Measurements from ENCODE around the gene HERC4. TPM values are rescaled to one million over a fixed set of nuclear protein-coding genes. Genes with fewer than 3 reads are reported as not detected.

HERC4 gene
- total and polyA plus RNA-seq, 4 donors: 7.3 to 53.2 (median 16.0) TPM

DNA sequence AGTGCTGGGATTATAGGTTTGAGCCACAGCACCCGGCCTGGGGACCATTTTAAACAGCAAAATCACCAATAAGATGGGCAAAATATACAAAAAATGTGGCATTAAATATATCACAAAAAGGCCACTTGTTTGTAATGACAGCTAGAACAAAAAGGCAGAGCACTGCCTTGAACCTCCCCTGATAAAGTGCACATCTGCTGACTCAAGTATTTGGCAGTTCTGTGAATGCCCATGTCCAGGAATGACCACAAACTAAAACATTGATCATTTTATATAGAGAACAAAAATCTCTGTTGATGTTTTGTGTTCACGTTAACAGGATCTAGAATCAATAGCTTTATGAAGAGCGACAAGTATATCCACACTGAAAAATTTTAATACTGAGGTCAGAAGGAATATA is 21.5 kb downstream of the HERC4 start:
- Histone ChIP-seq H3K4me3 (ENCODE audit: low read depth in 1 of 3, low read length in 3 of 3) (no peak overlapping the region), H3K4me1 (ENCODE audit: control insufficient read depth in 4 of 4, insufficient read depth in 4 of 4, low read length in 3 of 4) (peaks cover 0 to 7% (median 2%) of the 10 kb centered on the region in 4 donors), H3K27ac (ENCODE audit: low read depth in 1 of 2, low read length in 2 of 2) (no peak overlapping the region), H3K9ac (ENCODE audit: low read depth in 1 of 2, low read length in 2 of 2) (no peak overlapping the region), H3K36me3 (ENCODE audit: control insufficient read depth in 4 of 4, insufficient read depth in 3 of 4, low read depth in 1 of 4, low read length in 3 of 4) (peaks cover 0 to 11% (median 1%) of the 10 kb centered on the region in 4 donors), H3K27me3 (ENCODE audit: control insufficient read depth in 4 of 4, insufficient read depth in 4 of 4, low read length in 3 of 4) (no peaks in the 10 kb centered on the region), H3K9me3 (ENCODE audit: control insufficient read depth in 4 of 4, low read length in 3 of 4) (no peaks in the 10 kb centered on the region)
- 94% methylated on average over 3 of the region's 3 CpGs for WGBS
- TF ChIP-seq, protein P1, sequence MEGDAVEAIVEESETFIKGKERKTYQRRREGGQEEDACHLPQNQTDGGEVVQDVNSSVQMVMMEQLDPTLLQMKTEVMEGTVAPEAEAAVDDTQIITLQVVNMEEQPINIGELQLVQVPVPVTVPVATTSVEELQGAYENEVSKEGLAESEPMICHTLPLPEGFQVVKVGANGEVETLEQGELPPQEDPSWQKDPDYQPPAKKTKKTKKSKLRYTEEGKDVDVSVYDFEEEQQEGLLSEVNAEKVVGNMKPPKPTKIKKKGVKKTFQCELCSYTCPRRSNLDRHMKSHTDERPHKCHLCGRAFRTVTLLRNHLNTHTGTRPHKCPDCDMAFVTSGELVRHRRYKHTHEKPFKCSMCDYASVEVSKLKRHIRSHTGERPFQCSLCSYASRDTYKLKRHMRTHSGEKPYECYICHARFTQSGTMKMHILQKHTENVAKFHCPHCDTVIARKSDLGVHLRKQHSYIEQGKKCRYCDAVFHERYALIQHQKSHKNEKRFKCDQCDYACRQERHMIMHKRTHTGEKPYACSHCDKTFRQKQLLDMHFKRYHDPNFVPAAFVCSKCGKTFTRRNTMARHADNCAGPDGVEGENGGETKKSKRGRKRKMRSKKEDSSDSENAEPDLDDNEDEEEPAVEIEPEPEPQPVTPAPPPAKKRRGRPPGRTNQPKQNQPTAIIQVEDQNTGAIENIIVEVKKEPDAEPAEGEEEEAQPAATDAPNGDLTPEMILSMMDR (IDR thresholded peaks at IDR 0.05; ENCODE audit: low read depth, low read length, missing input control): no peak
- TF ChIP-seq FOXA1 (IDR thresholded peaks at IDR 0.05): no peak
- TF ChIP-seq, protein P2, sequence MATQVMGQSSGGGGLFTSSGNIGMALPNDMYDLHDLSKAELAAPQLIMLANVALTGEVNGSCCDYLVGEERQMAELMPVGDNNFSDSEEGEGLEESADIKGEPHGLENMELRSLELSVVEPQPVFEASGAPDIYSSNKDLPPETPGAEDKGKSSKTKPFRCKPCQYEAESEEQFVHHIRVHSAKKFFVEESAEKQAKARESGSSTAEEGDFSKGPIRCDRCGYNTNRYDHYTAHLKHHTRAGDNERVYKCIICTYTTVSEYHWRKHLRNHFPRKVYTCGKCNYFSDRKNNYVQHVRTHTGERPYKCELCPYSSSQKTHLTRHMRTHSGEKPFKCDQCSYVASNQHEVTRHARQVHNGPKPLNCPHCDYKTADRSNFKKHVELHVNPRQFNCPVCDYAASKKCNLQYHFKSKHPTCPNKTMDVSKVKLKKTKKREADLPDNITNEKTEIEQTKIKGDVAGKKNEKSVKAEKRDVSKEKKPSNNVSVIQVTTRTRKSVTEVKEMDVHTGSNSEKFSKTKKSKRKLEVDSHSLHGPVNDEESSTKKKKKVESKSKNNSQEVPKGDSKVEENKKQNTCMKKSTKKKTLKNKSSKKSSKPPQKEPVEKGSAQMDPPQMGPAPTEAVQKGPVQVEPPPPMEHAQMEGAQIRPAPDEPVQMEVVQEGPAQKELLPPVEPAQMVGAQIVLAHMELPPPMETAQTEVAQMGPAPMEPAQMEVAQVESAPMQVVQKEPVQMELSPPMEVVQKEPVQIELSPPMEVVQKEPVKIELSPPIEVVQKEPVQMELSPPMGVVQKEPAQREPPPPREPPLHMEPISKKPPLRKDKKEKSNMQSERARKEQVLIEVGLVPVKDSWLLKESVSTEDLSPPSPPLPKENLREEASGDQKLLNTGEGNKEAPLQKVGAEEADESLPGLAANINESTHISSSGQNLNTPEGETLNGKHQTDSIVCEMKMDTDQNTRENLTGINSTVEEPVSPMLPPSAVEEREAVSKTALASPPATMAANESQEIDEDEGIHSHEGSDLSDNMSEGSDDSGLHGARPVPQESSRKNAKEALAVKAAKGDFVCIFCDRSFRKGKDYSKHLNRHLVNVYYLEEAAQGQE (IDR thresholded peaks at IDR 0.05): no peak
- no peak for TF ChIP-seq HNF4G (IDR thresholded peaks at IDR 0.05)
- TF ChIP-seq GABPA (IDR thresholded peaks at IDR 0.05 in 1 of 2, conservative IDR thresholded peaks at IDR 0.05 in 1 of 2): no peak
- no peak for TF ChIP-seq TAF1 (conservative IDR thresholded peaks at IDR 0.05)
- DNase-seq (ENCODE audit: low spot score): no peak

DNA sequence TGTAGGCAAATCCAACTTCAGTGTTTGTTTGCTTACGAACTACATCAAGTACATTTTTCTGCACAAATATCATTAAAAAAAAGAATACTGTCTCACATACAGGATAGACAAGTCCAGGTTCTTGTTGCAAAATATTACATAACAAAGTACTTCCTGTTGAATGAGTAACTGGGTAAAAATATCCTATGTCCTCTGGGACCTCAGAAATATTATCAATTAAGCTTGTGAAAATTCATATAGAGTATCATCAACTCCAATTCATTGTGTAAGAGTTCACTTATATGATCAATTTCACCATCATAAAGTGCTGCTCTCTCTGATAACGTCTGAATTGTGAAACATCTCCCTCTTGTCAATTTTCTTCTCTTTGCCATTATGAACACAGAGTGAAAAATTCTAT is 22.6 kb downstream of the HERC4 start:
- Histone ChIP-seq H3K4me1 (ENCODE audit: control insufficient read depth in 4 of 4, insufficient read depth in 4 of 4, low read length in 3 of 4) (peaks cover 0 to 11% (median 3%) of the 10 kb centered on the region in 4 donors), H3K4me3 (ENCODE audit: low read depth in 1 of 3, low read length in 3 of 3) (no peak overlapping the region), H3K27me3 (ENCODE audit: control insufficient read depth in 4 of 4, insufficient read depth in 4 of 4, low read length in 3 of 4) (no peaks in the 10 kb centered on the region), H3K9ac (ENCODE audit: low read depth in 1 of 2, low read length in 2 of 2) (no peak overlapping the region), H3K27ac (ENCODE audit: low read depth in 1 of 2, low read length in 2 of 2) (no peak overlapping the region), H3K36me3 (ENCODE audit: control insufficient read depth in 4 of 4, insufficient read depth in 3 of 4, low read depth in 1 of 4, low read length in 3 of 4) (peaks cover 0 to 6% (median 1%) of the 10 kb centered on the region in 4 donors), H3K9me3 (ENCODE audit: control insufficient read depth in 4 of 4, low read length in 3 of 4) (no peaks in the 10 kb centered on the region)
- WGBS: 53% methylated on average over 2 of the region's 2 CpGs
- no peak for TF ChIP-seq EGR1 (IDR thresholded peaks at IDR 0.05; ENCODE audit: low read depth in 2 of 2)
- no peak for TF ChIP-seq YY1 (IDR thresholded peaks at IDR 0.05)
- no peak for TF ChIP-seq FOXA1 (IDR thresholded peaks at IDR 0.05)
- TF ChIP-seq HNF4A (conservative IDR thresholded peaks at IDR 0.05): no peak
- no peak for TF ChIP-seq SP1 (IDR thresholded peaks at IDR 0.05)
- no peak for TF ChIP-seq NR2F2 (IDR thresholded peaks at IDR 0.05)
- TF ChIP-seq, protein P3, sequence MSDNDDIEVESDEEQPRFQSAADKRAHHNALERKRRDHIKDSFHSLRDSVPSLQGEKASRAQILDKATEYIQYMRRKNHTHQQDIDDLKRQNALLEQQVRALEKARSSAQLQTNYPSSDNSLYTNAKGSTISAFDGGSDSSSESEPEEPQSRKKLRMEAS (IDR thresholded peaks at IDR 0.05): no peak
- no peak for TF ChIP-seq HNF4G (IDR thresholded peaks at IDR 0.05)
- TF ChIP-seq RAD21 (IDR thresholded peaks at IDR 0.05): no peak
- TF ChIP-seq RXRA (IDR thresholded peaks at IDR 0.05): no peak
- TF ChIP-seq GABPA (IDR thresholded peaks at IDR 0.05 in 1 of 2, conservative IDR thresholded peaks at IDR 0.05 in 1 of 2): no peak
- TF ChIP-seq FOXA2 (IDR thresholded peaks at IDR 0.05): no peak
- TF ChIP-seq JUND (IDR thresholded peaks at IDR 0.05): no peak
- no peak for DNase-seq (ENCODE audit: low spot score)
